GM13977 (cell line): ENCODE data around the gene ATP8B4.

Experiments
- DNase-seq: peaks from one replicate; pipeline ENCODE4 v3.0.0; 2012; ENCODE audit warnings: low spot score
- in situ Hi-C: fragments of 300-500 bp; cut with MboI; formaldehyde crosslinking; loops from one replicate; pipeline ENCODE4 v1.12.0; 2022; ENCODE audit warnings: low sequenced_read_pairs, low pct_unique_long_range_greater_than_20kb, mixed read lengths, inconsistent platforms; ENCODE audit not compliant: unreplicated experiment
- TF ChIP-seq, protein P1 (sequence below): IDR thresholded peaks from 2 replicates; pipeline ENCODE4 v1.5.1; 2012; ENCODE audit warnings: mild to moderate bottlenecking, control low read depth; ENCODE audit not compliant: insufficient read depth; ENCODE audit errors: extremely low read depth, missing control alignments

The ATP8B4 gene

DNA sequence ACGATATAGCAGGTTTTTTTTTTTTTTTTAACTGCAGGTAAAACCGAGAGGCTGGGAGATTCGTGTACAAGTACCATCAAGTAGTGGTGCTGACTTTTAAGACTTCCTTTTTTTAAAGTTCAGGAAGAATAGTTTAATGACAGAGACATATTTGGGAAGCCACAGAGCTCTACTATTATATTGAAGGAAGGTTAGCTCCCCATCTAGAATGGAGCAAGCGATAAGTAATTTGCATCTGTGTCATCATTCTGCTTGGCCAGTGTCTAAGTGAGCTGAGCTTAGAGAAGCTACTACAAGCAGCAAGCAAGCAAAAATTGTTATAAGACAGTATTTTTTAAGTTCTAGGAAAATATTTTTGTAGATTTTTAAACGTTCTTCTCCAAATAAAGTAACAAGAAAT, 203.2 kb downstream of the ATP8B4 start:
- DNase-seq = no peak
- in situ Hi-C loops = no loop called here
- TF ChIP-seq, protein P1, sequence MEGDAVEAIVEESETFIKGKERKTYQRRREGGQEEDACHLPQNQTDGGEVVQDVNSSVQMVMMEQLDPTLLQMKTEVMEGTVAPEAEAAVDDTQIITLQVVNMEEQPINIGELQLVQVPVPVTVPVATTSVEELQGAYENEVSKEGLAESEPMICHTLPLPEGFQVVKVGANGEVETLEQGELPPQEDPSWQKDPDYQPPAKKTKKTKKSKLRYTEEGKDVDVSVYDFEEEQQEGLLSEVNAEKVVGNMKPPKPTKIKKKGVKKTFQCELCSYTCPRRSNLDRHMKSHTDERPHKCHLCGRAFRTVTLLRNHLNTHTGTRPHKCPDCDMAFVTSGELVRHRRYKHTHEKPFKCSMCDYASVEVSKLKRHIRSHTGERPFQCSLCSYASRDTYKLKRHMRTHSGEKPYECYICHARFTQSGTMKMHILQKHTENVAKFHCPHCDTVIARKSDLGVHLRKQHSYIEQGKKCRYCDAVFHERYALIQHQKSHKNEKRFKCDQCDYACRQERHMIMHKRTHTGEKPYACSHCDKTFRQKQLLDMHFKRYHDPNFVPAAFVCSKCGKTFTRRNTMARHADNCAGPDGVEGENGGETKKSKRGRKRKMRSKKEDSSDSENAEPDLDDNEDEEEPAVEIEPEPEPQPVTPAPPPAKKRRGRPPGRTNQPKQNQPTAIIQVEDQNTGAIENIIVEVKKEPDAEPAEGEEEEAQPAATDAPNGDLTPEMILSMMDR = no peak

DNA sequence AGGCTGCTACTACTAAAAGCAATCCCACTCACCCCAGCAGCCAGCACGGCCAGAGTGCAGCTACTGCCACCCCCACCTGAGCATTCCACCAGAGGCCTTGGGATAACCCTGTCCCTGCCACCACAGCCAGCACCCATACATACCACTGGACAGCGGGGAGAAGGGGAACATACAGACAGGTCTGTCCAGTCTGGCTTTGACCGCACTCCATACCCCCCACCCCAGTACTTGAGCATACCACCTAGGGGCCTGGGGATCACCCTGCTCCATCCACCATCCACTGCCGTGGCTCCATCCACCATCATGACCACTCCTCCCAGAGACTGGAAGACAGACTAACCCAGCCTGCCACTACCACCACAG, 210.1 kb downstream of the ATP8B4 start:
- DNase-seq = no peak
- in situ Hi-C loops = no loop called here
- TF ChIP-seq, protein P1 = no peak

DNA sequence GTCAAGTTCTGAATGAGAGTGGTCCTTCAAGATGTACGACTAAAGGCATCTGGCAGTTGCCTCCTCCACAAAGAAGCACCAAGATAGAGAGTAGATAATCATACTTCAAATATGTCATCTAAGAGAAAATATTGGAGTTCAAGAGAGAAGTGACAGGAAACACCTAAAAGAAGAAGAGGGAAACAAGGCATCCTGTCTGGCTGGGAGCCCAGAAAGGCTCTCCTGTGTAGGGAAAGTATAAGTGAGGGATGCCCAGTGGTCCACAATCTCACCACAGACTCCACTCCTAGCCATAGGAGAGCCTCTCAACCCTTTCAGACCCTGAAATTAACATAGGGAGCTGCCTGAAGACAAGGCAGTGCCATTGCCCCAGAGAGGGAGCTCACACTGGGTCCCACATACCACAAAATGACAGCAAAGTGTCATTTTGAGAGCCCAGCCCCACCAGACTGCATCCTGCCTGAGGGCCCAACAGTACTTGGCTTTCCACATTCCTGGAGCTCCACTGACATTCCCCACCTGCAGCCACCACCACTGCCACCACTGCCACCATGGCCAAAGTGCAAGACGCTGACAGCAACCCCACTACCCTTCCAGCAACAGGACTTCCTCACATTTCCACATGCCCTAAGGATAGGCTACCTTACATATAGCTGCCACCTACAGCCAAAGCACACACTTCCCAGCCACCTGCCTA, 210.6 kb downstream of the ATP8B4 start:
- DNase-seq = no peak
- in situ Hi-C loops = no loop called here
- TF ChIP-seq, protein P1 = no peak

DNA sequence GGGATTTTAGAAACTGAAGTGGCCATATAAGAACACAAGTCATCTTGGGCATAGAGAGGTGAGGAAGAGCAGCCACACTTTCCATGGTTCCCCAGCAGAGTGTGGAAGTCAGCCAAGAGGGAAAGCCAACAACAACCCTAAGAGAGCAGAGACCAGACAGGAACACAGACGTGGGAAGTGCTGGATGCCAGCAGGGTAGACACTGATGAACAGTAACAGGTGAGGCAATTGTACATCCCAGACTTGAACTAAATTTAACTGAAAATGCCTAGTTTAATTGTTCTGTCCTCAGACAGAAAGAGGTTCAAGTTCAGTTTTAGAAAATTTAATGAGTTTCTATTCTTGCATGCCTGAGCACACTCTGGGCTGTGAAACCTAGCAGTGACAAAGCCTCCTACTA, 212.1 kb downstream of the ATP8B4 start:
- DNase-seq = no peak
- in situ Hi-C loops = no loop called here
- TF ChIP-seq, protein P1 = no peak

DNA sequence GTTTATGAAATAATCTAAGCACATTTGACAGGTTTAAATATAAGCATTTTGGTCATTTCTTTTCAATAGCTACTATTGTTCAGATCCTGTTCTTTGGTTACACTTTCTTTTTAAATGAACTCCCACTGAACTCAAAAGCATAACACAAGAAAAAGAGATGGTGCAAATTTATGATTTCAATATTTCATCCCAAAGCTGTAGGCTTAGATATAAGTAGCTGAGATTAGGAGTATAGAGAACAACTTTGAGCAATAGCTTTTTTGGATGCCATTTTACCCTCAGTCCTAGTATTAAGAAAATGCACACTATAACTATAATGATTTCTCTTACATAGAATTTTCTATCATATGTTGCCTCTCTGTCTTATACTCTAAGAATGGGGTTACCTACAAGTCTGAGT, 213.8 kb downstream of the ATP8B4 start:
- in situ Hi-C loops = no loop called here
- DNase-seq = no peak
- TF ChIP-seq, protein P1 = no peak

DNA sequence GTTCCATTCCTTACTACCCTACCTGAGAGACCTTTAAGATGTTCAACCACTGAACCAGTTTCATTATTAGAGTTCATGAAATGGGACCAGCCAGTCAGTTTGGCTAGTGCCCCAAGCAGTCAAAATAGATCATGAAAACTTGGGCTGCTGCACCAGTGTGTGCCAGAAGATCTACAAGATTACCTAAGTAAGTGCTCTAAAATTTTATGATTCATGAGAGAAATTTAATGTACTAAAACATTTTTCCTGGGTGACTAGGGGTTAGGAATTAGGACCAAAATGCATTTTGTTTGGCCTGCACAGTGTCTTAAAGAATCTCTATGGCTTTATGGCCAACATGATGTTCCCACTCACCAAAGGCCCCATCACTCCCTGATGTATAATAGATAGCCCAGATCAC, 214.7 kb downstream of the ATP8B4 start:
- DNase-seq = no peak
- TF ChIP-seq, protein P1 = no peak
- in situ Hi-C loops = no loop called here
